ENCODE results near the gene TLR9. TPM values are rescaled to one million over a fixed set of nuclear protein-coding genes. Genes with fewer than 3 reads are reported as not detected.

The TLR9 gene
- total RNA-seq, 1 experiment from 2014 or later, result not detected

- no peak overlapping the region for H3K27ac Mint-ChIP-seq
- no peak for DNase-seq (ENCODE audit: low spot score)
- H3K9me3 Mint-ChIP-seq, result no peaks in the 10 kb centered on the region
- TF ChIP-seq AR (CRISPR knock-in tag; IDR thresholded peaks at IDR 0.05) (no peak), ZNF138 (CRISPR knock-in tag; conservative IDR thresholded peaks at IDR 0.05) (no peak), TEAD4 (CRISPR knock-in tag; IDR thresholded peaks at IDR 0.05) (no peak), RELA (CRISPR knock-in tag; IDR thresholded peaks at IDR 0.05; ENCODE audit: borderline replicate concordance) (no peak), SOX15 (CRISPR knock-in tag; IDR thresholded peaks at IDR 0.05) (no peak), EMX1 (CRISPR knock-in tag; IDR thresholded peaks at IDR 0.05) (no peak)
- TF ChIP-seq, protein P1, sequence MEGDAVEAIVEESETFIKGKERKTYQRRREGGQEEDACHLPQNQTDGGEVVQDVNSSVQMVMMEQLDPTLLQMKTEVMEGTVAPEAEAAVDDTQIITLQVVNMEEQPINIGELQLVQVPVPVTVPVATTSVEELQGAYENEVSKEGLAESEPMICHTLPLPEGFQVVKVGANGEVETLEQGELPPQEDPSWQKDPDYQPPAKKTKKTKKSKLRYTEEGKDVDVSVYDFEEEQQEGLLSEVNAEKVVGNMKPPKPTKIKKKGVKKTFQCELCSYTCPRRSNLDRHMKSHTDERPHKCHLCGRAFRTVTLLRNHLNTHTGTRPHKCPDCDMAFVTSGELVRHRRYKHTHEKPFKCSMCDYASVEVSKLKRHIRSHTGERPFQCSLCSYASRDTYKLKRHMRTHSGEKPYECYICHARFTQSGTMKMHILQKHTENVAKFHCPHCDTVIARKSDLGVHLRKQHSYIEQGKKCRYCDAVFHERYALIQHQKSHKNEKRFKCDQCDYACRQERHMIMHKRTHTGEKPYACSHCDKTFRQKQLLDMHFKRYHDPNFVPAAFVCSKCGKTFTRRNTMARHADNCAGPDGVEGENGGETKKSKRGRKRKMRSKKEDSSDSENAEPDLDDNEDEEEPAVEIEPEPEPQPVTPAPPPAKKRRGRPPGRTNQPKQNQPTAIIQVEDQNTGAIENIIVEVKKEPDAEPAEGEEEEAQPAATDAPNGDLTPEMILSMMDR (IDR thresholded peaks at IDR 0.05), result no peak
- no peaks in the 10 kb centered on the region for H3K4me1 Mint-ChIP-seq
- POLR2A ChIA-PET, result no interaction called here
- ATAC-seq, result no peak; the same call in 1 of the 2 replicates
- no peaks in the 10 kb centered on the region for H3K27me3 Mint-ChIP-seq (ENCODE audit: low read depth)
- CTCF ChIA-PET, result interaction anchor here (0.9 to 2.8 kb wide), 6 partner anchors 19 to 159 kb away, joined by 3 to 11 read pairs (median 4); partner anchors contain the start of gene WDR82
- H3K36me3 Mint-ChIP-seq, result peaks cover 50% of the 10 kb centered on the region
- no peak overlapping the region for H3K4me3 Mint-ChIP-seq
These were observed 28.2 kb upstream of the TLR9 start for GRCh38 chr3:52253314-52254304.

DNA sequence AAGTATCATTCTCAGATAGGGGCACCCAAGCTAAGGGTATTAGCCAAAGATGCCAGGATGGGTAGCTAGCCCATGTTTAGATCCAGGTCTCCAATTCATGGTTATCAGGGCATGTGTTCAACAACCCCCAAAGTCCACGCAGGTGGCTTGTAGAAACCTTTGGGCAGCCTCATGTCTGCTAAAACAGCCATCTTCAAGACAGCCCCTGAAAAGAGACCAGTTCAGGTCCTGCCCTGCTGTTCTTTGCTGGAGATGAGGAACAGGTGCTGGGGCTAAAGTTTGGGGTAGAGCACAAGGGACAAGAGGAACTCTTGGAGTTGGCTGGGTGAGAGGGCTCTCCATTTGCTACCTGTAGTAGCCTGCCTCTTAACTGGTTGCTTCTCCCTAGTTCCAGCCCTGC lies 24.7 kb upstream of the TLR9 start:
- Mint-ChIP-seq H3K27me3 (ENCODE audit: low read depth) (peaks cover 23% of the 10 kb centered on the region), H3K4me1 (peaks cover 6% of the 10 kb centered on the region; the same call in 1 of the 2 replicates), H3K36me3 (peaks cover 17% of the 10 kb centered on the region), H3K27ac (no peak overlapping the region), H3K9me3 (no peaks in the 10 kb centered on the region), H3K4me3 (no peak overlapping the region)
- POLR2A ChIA-PET, result interaction anchor here (1.5 kb wide), 1 partner anchor 27 kb away, joined by 4 read pairs; no protein-coding TSS in a partner anchor
- ATAC-seq (no peak), DNase-seq (ENCODE audit: low spot score) (no peak)
- CTCF ChIA-PET, result interaction anchor here (1.2 to 2.3 kb wide), 4 partner anchors 11 to 30 kb away, joined by 3 to 9 read pairs (median 4); partner anchors contain the start of genes TWF2 and WDR82
- TF ChIP-seq ETV6 (CRISPR knock-in tag; IDR thresholded peaks at IDR 0.05) (no peak), SMAD3 (CRISPR knock-in tag; IDR thresholded peaks at IDR 0.05; ENCODE audit: borderline replicate concordance) (no peak), ESRRA (CRISPR knock-in tag; IDR thresholded peaks at IDR 0.05; ENCODE audit: borderline replicate concordance) (no peak), GABPB1 (CRISPR knock-in tag; IDR thresholded peaks at IDR 0.05) (no peak), GRHL2 (CRISPR knock-in tag; IDR thresholded peaks at IDR 0.05; ENCODE audit: insufficient replicate concordance, severe bottlenecking) (no peak), SP1 (CRISPR knock-in tag; conservative IDR thresholded peaks at IDR 0.05) (no peak), ZNF317 (CRISPR knock-in tag; IDR thresholded peaks at IDR 0.05; ENCODE audit: borderline replicate concordance, low read depth) (no peak), CREB1 (CRISPR knock-in tag; IDR thresholded peaks at IDR 0.05) (no peak), SOX15 (CRISPR knock-in tag; IDR thresholded peaks at IDR 0.05) (no peak), AR (CRISPR knock-in tag; IDR thresholded peaks at IDR 0.05) (no peak), FOXK1 (CRISPR knock-in tag; IDR thresholded peaks at IDR 0.05) (no peak), CBFB (CRISPR knock-in tag; IDR thresholded peaks at IDR 0.05; ENCODE audit: low read depth) (no peak), TEAD4 (CRISPR knock-in tag; IDR thresholded peaks at IDR 0.05) (no peak), SMAD4 (CRISPR knock-in tag; IDR thresholded peaks at IDR 0.05) (no peak), ZNF232 (CRISPR knock-in tag; IDR thresholded peaks at IDR 0.05) (no peak), ZNF423 (CRISPR knock-in tag; IDR thresholded peaks at IDR 0.05) (no peak)
- TF ChIP-seq, protein P2, sequence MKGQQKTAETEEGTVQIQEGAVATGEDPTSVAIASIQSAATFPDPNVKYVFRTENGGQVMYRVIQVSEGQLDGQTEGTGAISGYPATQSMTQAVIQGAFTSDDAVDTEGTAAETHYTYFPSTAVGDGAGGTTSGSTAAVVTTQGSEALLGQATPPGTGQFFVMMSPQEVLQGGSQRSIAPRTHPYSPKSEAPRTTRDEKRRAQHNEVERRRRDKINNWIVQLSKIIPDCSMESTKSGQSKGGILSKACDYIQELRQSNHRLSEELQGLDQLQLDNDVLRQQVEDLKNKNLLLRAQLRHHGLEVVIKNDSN (CRISPR knock-in tag; IDR thresholded peaks at IDR 0.05), result no peak
- TF ChIP-seq, protein P3, sequence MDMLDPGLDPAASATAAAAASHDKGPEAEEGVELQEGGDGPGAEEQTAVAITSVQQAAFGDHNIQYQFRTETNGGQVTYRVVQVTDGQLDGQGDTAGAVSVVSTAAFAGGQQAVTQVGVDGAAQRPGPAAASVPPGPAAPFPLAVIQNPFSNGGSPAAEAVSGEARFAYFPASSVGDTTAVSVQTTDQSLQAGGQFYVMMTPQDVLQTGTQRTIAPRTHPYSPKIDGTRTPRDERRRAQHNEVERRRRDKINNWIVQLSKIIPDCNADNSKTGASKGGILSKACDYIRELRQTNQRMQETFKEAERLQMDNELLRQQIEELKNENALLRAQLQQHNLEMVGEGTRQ (CRISPR knock-in tag; IDR thresholded peaks at IDR 0.05), result no peak
- TF ChIP-seq, protein P4, sequence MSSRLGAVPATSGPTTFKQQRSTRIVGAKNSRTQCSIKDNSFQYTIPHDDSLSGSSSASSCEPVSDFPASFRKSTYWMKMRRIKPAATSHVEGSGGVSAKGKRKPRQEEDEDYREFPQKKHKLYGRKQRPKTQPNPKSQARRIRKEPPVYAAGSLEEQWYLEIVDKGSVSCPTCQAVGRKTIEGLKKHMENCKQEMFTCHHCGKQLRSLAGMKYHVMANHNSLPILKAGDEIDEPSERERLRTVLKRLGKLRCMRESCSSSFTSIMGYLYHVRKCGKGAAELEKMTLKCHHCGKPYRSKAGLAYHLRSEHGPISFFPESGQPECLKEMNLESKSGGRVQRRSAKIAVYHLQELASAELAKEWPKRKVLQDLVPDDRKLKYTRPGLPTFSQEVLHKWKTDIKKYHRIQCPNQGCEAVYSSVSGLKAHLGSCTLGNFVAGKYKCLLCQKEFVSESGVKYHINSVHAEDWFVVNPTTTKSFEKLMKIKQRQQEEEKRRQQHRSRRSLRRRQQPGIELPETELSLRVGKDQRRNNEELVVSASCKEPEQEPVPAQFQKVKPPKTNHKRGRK (CRISPR knock-in tag; IDR thresholded peaks at IDR 0.05; ENCODE audit: borderline replicate concordance), result no peak
